NB4 (cell line): ENCODE results near the gene EPN3.

Source experiments
- DNase-seq: peaks from one replicate; pipeline ENCODE4 v3.0.0; 2010; ENCODE audit warnings: low read depth
- H3K4me3 ChIP-seq: one replicate; pipeline ENCODE4 v1.5.1; 2011; ENCODE audit warnings: mild to moderate bottlenecking, low read depth, low read length, moderate library complexity
- MYC ChIP-seq: IDR thresholded peaks from 2 replicates; pipeline ENCODE4 v1.6.1; 2011; ENCODE audit warnings: low read depth, low read length
- POLR2A ChIP-seq: IDR thresholded peaks from 2 replicates; pipeline ENCODE4 v1.6.1; 2011; ENCODE audit warnings: mild to moderate bottlenecking; ENCODE audit not compliant: insufficient read length; ENCODE audit errors: extremely low read depth
- TF ChIP-seq, protein P1 (sequence below): IDR thresholded peaks from one replicate; pipeline ENCODE4 v1.5.1; 2012; ENCODE audit warnings: low read depth, low read length
- TF ChIP-seq, protein P2 (sequence below): IDR thresholded peaks from 2 replicates; pipeline ENCODE4 v1.6.1; 2011; ENCODE audit warnings: low read depth, low read length

Gene EPN3

DNA sequence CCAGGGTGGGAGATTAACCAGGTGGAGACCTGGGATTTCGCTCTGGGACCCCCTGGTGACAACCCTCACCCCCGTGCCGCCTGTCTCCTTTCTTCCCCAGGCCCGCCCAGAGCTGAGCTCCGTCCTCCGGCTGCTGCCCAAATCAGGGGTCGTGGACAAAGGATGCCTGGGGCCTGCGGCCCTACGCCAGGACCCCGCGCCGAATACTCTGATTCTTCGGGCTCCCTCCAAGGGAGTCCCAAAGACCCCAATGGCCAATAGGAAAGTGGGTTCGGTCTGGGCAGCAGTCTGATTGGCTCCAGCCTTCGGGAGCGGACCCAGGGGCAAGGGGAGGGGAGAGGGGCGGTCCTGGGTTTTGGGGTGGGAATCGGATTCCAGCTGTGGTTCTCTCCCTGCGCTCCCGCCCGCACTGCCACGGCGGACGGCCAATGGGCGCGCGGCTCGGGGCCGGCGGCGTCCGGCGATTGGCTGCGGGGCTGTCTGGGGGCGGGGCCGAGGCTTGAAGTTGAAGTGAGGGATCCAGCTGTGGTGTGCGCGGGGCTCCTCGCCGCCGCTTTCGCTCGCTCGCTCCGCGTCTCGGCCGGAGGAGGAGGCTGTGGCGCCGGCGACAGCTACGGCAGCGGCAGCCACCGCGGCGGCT lies 27.8 kb downstream of the EPN3 start, which contains the start of gene CACNA1G:
Gene CACNA1G (plus strand): TSS at position 531 of the 640 bp plus-strand sequence. CDS start 745 bp downstream, outside the sequence.
- H3K4me3 ChIP-seq = no peak within 1 kb of the TSS

DNA sequence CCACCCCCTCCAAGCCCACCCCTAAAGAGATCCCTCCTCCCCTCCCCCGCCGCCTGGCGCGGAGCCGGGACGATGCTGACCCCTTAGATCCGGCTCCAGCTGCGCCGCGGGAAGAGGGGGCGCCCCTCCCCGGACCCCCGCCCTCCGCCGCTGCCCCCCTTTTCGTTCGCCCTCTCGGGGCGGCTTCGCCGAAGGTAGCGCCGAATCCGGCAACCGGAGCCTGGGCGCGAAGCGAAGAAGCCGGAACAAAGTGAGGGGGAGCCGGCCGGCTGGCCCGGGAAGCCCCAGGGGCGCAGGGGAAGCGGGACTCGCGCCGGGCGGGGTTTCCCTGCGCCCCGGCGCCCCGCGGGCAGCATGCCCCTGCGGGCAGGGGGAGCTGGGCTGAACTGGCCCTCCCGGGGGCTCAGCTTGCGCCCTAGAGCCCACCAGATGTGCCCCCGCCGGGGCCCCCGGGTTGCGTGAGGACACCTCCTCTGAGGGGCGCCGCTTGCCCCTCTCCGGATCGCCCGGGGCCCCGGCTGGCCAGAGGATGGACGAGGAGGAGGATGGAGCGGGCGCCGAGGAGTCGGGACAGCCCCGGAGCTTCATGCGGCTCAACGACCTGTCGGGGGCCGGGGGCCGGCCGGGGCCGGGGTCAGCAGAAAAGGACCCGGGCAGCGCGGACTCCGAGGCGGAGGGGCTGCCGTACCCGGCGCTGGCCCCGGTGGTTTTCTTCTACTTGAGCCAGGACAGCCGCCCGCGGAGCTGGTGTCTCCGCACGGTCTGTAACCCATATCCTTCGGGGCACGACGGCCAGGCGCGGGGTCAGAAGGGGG lies 28.6 kb downstream of the EPN3 start:
- DNase-seq = peak; percentile 29
- TF ChIP-seq, protein P1, sequence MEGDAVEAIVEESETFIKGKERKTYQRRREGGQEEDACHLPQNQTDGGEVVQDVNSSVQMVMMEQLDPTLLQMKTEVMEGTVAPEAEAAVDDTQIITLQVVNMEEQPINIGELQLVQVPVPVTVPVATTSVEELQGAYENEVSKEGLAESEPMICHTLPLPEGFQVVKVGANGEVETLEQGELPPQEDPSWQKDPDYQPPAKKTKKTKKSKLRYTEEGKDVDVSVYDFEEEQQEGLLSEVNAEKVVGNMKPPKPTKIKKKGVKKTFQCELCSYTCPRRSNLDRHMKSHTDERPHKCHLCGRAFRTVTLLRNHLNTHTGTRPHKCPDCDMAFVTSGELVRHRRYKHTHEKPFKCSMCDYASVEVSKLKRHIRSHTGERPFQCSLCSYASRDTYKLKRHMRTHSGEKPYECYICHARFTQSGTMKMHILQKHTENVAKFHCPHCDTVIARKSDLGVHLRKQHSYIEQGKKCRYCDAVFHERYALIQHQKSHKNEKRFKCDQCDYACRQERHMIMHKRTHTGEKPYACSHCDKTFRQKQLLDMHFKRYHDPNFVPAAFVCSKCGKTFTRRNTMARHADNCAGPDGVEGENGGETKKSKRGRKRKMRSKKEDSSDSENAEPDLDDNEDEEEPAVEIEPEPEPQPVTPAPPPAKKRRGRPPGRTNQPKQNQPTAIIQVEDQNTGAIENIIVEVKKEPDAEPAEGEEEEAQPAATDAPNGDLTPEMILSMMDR = no peak
- TF ChIP-seq POLR2A (no peak), MYC (no peak)
- TF ChIP-seq, protein P2, sequence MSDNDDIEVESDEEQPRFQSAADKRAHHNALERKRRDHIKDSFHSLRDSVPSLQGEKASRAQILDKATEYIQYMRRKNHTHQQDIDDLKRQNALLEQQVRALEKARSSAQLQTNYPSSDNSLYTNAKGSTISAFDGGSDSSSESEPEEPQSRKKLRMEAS = no peak
- H3K4me3 ChIP-seq = no peak overlapping the region

More for the DNA sequence above, 27.8 kb downstream of the EPN3 start, which contains the start of gene CACNA1G:
- DNase-seq = peak; percentile 86
- no peak for TF ChIP-seq POLR2A

DNA sequence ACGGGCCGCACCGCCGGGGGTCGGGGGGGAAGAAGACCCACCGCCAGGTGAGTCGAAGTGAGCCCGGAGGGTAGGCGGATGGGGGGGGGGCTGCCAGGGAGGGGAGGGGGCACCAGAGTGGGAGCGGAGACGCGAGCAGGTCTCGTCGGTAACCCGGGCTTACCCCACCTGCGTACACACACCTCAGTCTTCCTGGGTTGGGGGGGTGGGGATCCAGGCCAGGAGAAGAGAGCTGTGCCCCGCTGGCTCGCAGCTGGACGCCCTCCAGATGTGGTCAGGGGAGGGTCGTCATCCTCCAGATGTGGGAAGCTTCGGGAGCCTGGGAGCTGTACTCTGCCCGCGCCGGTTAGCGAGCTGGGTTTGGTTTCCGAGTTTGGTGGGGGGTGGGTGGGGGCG lies 29.2 kb downstream of the EPN3 start:
- no peak for DNase-seq
- no peak overlapping the region for H3K4me3 ChIP-seq
- TF ChIP-seq, protein P2 = no peak
- TF ChIP-seq POLR2A = no peak
- no peak for TF ChIP-seq MYC
- TF ChIP-seq, protein P1 = no peak

DNA sequence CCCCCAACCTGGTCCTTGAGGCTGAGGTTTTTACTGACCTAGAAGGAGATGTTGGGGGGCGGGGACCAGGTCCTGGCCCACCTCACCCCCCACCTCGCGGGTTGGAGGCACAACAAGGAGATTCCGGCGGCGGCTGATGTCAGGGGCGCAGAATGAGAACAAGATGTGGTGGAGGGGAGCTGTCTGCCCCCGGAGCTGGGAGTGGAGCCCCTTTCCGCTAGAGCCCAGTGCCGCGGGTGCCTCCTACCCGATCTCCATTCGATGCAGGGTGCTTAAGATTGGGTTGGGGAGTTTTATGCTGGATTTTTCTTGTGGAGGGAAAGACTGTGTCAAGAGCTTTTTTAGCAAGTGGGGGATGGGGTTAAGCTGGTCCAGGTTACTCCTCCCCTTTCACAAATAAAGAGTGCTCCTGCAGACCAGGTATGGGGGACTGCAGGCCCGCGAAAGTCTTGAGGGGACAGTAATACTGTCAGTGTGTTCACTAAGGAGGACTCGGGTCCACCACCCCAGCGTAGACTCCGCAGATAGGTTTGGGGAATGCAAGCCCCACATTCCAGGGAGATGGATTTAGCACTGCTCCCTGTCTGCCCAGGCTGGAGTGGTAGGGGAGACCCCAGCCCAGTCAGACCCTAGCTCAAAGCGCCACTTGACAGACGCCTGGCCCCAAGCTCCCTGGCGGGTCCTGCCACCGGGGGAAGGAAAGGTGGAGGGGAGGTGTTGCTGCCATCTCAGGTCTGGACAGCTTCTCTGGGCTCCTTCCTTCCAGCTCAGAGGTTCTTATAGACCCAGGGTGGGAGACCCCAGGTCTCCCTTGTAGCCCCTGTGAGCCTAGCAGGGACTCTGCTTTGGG lies 29.9 kb downstream of the EPN3 start:
- DNase-seq = no peak
- TF ChIP-seq, protein P2 = no peak
- no peak for TF ChIP-seq POLR2A
- TF ChIP-seq, protein P1 = no peak
- H3K4me3 ChIP-seq = no peak overlapping the region

DNA sequence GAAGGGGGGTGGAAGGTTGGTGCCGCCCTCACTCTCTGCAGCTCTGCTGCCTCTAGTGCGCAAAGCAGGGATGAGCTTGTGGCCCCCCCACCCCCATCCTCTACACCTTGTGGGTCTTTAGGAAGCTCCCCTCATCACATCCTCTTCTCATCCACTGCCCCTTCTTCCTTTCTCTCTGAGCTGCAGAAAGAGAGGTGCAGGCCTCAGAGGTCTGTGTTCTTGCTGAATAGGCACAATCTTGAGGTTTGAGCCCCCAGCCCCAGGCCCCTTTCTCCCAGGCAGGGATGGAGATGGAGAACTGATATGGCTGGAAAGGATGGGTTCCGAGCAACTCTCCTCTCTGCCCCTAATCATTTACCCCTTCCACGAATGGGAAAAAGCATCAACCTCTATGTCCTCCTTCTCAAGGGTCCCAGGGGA lies 30.6 kb downstream of the EPN3 start:
- DNase-seq = no peak
- TF ChIP-seq POLR2A = no peak
- TF ChIP-seq, protein P1 = peak; percentile 4

DNA sequence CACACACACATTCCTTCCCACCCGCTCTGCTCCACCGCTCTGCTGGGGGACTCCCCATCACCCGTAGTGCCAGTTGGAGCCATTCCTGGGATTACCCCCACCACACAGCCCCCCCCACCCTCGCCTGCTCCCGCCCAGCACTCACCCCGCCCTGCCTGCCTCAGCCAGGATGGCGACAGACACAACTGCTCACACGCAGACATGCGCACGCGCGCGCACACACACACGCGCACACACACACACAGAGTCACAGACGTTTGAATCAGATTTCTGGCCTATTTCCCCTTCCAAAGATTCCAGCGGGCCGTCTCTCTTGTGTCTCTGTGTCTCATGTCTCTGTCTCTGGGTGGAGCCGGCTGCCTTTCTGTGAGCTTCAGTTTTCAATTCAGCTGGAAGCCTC lies 32.4 kb downstream of the EPN3 start:
- no peak overlapping the region for H3K4me3 ChIP-seq
- peak; percentile 28 for DNase-seq
- no peak for TF ChIP-seq MYC
- no peak for TF ChIP-seq POLR2A
- TF ChIP-seq, protein P2 = no peak
- TF ChIP-seq, protein P1 = no peak

More for the DNA sequence above, 30.6 kb downstream of the EPN3 start:
- no peak overlapping the region for H3K4me3 ChIP-seq
